DND-41 (cell line): ENCODE measurements around the gene MREG.
A peak's percentile ranks its signal among the peaks of the same experiment; 100 is the strongest.

ENCODE experiments used
- ATAC-seq: fragments of 200-7000 bp; cut with Tn5 transposase; 3 replicates; pipeline ENCODE4 v1.9.1; 2021; ENCODE audit warnings: low read depth; ENCODE audit not compliant: insufficient read depth
- DNase-seq: peaks from one replicate; pipeline ENCODE4 v3.0.0-alpha.2; 2020
- H2AFZ ChIP-seq: 2 replicates; pipeline ENCODE4 v1.6.0; 2012; ENCODE audit warnings: low read depth, low read length
- H3K27ac ChIP-seq: 2 replicates; pipeline ENCODE4 v1.5.1; 2012; ENCODE audit warnings: low read length, inconsistent platforms
- H3K27me3 ChIP-seq: fragments of 200-600 bp; sonication (generic); 2 replicates; pipeline ENCODE4 v1.6.0; 2012; ENCODE audit warnings: low read length, mild to moderate bottlenecking, inconsistent platforms; ENCODE audit not compliant: insufficient read depth, poor library complexity
- H3K36me3 ChIP-seq: 2 replicates; pipeline ENCODE4 v1.5.1; 2012; ENCODE audit warnings: low read length, inconsistent platforms; ENCODE audit not compliant: insufficient read depth
- H3K4me1 ChIP-seq: 2 replicates; pipeline ENCODE4 v1.5.1; 2012; ENCODE audit warnings: mild to moderate bottlenecking, low read length; ENCODE audit not compliant: insufficient read depth
- H3K4me2 ChIP-seq: 2 replicates; pipeline ENCODE4 v1.6.0; 2012; ENCODE audit warnings: mild to moderate bottlenecking, moderate library complexity, low read length, inconsistent platforms; ENCODE audit not compliant: insufficient read depth
- H3K4me3 ChIP-seq, 2 experiments: fragments of 200-600 bp in 1 of 2; shearing (Covaris generic) in 1 of 2; 2 replicates each; pipeline ENCODE4 v1.5.1; 2012 to 2016; ENCODE audit warnings: inconsistent platforms in 2 of 2, low read length in 2 of 2, mild to moderate bottlenecking in 2 of 2, low read depth in 1 of 2, moderate library complexity in 1 of 2
- H3K79me2 ChIP-seq: 2 replicates; pipeline ENCODE4 v1.6.0; 2012; ENCODE audit warnings: low read length, inconsistent platforms; ENCODE audit not compliant: insufficient read depth
- H3K9ac ChIP-seq: 2 replicates; pipeline ENCODE4 v1.6.0; 2012; ENCODE audit warnings: low read depth, mild to moderate bottlenecking, inconsistent platforms, low read length, moderate library complexity
- H3K9me3 ChIP-seq: 2 replicates; pipeline ENCODE4 v1.5.1; 2012; ENCODE audit warnings: low read length, moderate library complexity, mild to moderate bottlenecking, inconsistent platforms; ENCODE audit not compliant: insufficient read depth, severe bottlenecking
- H4K20me1 ChIP-seq: 2 replicates; pipeline ENCODE4 v1.6.0; 2012; ENCODE audit warnings: low read length; ENCODE audit not compliant: insufficient read depth
- CTCF ChIP-seq: IDR thresholded peaks from 2 replicates; pipeline ENCODE4 v1.5.1; 2012; ENCODE audit warnings: borderline replicate concordance, low read length, moderate library complexity, mild to moderate bottlenecking; ENCODE audit not compliant: poor library complexity, severe bottlenecking; ENCODE audit errors: extremely low read depth
- EZH2 ChIP-seq: IDR thresholded peaks from 3 replicates; pipeline ENCODE4 v1.6.1; 2012; ENCODE audit warnings: borderline replicate concordance, low read depth, mild to moderate bottlenecking, moderate library complexity, low read length, inconsistent platforms; ENCODE audit not compliant: severe bottlenecking

The MREG gene

GRCh38 chr2:215984661-215985060 lies 28.7 kb downstream of the MREG start:
- no peak for ATAC-seq
- no peaks in the 10 kb centered on the region for H3K27me3 ChIP-seq

GRCh38 chr2:215983581-215984351 lies 29.6 kb downstream of the MREG start:
- TF ChIP-seq CTCF (no peak), EZH2 (no peak)
- peaks cover 2% of the 10 kb centered on the region for H3K9me3 ChIP-seq
- DNase-seq: no peak
- no peaks in the 10 kb centered on the region for H4K20me1 ChIP-seq
- H3K9ac ChIP-seq: no peak overlapping the region
- no peaks in the 10 kb centered on the region for H3K4me1 ChIP-seq
- peak; percentile 42; the same call in 1 of the 3 replicates for ATAC-seq
- H3K36me3 ChIP-seq: peaks cover 22% of the 10 kb centered on the region
- H3K79me2 ChIP-seq: peaks cover 2% of the 10 kb centered on the region; the same call in 1 of the 2 replicates
- no peak overlapping the region for H3K4me3 ChIP-seq
- H3K27me3 ChIP-seq: no peaks in the 10 kb centered on the region
- H2AFZ ChIP-seq: no peak overlapping the region
- H3K4me2 ChIP-seq: no peak overlapping the region
- no peak overlapping the region for H3K27ac ChIP-seq

More at GRCh38 chr2:215984661-215985060, 28.7 kb downstream of the MREG start:
- Histone ChIP-seq H3K9me3 (peaks cover 5% of the 10 kb centered on the region), H3K36me3 (peaks cover 29% of the 10 kb centered on the region), H3K79me2 (0 out of 2 replicates have a peak, but pooled peaks cover 2% of the 10 kb centered on the region), H3K27ac (no peak overlapping the region), H3K9ac (no peak overlapping the region), H2AFZ (no peak overlapping the region), H3K4me3 (no peak overlapping the region), H4K20me1 (no peaks in the 10 kb centered on the region), H3K4me2 (no peak overlapping the region), H3K4me1 (no peaks in the 10 kb centered on the region)
- TF ChIP-seq CTCF: no peak
- TF ChIP-seq EZH2: no peak
- no peak for DNase-seq

DNA sequence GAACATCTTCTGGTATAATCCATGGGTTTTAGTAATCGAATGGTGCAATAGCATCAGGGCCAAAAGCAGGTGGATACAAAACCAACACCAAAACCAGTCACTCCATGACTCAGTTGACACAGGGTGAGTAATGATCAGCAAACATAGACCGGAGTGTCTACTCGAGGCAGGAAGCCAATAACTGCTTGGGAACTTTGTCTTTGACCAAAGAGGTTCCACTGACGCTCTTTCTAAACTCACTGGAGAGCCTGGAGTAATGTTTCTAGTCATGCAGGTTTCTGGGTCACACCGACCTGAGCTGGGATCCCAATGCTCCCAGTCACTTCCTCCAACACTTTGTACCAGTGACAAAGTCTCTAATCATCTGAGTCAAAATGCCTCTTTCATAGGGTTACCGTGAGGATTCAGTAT lies 30.9 kb downstream of the MREG start:
- Histone ChIP-seq H3K79me2 (peaks cover 2% of the 10 kb centered on the region; the same call in 1 of the 2 replicates), H3K4me3 (no peak overlapping the region), H2AFZ (no peak overlapping the region), H3K9ac (no peak overlapping the region), H3K4me1 (no peaks in the 10 kb centered on the region), H3K4me2 (no peak overlapping the region), H3K27me3 (no peaks in the 10 kb centered on the region), H4K20me1 (no peaks in the 10 kb centered on the region), H3K36me3 (peaks cover 14% of the 10 kb centered on the region), H3K9me3 (peaks cover 2% of the 10 kb centered on the region), H3K27ac (no peak overlapping the region)
- no peak for TF ChIP-seq CTCF
- TF ChIP-seq EZH2: no peak
- DNase-seq: no peak
- no peak for ATAC-seq
